HFF-Myc (cell line): ENCODE data around the gene CDKL4.
"Not testable (repeated sequence)": the region's sequence is repeated elsewhere in the genome, so short reads cannot be mapped to it uniquely, and the experiment has no call there.

ENCODE experiments used
- DNase-seq: peaks from one replicate; pipeline ENCODE4 v3.0.0-alpha.2; 2011; ENCODE audit warnings: low read depth; ENCODE audit errors: extremely low read depth
- H3K4me3 ChIP-seq: replicated peaks from 2 replicates; pipeline ENCODE4 v1.5.1; 2011; ENCODE audit warnings: low read depth, mild to moderate bottlenecking, control low read depth, low read length
- TF ChIP-seq, protein P1 (sequence below): IDR thresholded peaks from 2 replicates; pipeline ENCODE4 v1.5.1; 2012; ENCODE audit warnings: mild to moderate bottlenecking, low read depth, low read length, control low read depth; ENCODE audit errors: missing control alignments

Gene CDKL4

GRCh38 chr2:39144416-39144815 lies 99.4 kb downstream of the CDKL4 start:
- TF ChIP-seq, protein P1, sequence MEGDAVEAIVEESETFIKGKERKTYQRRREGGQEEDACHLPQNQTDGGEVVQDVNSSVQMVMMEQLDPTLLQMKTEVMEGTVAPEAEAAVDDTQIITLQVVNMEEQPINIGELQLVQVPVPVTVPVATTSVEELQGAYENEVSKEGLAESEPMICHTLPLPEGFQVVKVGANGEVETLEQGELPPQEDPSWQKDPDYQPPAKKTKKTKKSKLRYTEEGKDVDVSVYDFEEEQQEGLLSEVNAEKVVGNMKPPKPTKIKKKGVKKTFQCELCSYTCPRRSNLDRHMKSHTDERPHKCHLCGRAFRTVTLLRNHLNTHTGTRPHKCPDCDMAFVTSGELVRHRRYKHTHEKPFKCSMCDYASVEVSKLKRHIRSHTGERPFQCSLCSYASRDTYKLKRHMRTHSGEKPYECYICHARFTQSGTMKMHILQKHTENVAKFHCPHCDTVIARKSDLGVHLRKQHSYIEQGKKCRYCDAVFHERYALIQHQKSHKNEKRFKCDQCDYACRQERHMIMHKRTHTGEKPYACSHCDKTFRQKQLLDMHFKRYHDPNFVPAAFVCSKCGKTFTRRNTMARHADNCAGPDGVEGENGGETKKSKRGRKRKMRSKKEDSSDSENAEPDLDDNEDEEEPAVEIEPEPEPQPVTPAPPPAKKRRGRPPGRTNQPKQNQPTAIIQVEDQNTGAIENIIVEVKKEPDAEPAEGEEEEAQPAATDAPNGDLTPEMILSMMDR, result no peak
- no peak overlapping the region for H3K4me3 ChIP-seq
- DNase-seq, result no peak

DNA sequence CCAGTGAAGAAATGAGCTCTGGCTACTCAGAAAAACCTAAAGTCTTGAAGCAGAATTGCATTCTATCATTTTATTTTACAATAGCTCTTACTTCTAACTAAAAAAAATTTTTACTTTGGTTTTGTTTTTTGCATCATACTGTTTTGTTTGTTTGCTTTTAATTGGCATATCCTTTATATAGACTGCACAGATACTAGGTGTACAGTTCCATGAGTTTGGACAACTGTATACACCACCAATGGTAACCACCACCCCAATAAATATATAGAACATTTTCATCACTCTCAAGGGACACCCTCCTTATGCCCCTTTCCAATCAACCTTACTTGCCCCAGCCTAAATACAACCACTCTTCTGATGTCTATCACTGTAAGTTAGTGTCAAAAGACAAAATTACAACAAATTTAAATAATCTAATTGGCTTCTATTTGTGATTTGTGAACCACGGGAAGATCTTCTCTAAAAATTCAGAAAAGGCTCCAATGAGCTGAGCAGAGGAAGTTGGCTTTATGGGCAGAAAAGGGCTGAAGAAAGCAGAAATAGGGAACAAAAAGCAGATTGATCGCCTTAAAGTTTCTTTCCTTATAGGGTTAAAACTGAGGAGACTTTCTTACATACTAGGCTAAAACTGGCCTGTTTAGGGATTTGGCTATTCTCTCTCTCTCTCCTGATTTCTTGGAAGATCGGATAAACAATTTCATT lies 100.7 kb downstream of the CDKL4 start:
- no peak for DNase-seq
- TF ChIP-seq, protein P1, result no peak
- no peak overlapping the region for H3K4me3 ChIP-seq

GRCh38 chr2:39141334-39142271 lies 102.2 kb downstream of the CDKL4 start:
- no peak overlapping the region for H3K4me3 ChIP-seq
- TF ChIP-seq, protein P1, result no peak
- no peak for DNase-seq

- not testable (repeated sequence) for DNase-seq, H3K4me3 ChIP-seq
Observed at GRCh38 chr2:39140948-39141333, 102.8 kb downstream of the CDKL4 start.

- no peak overlapping the region for H3K4me3 ChIP-seq
- TF ChIP-seq, protein P1, result no peak
- DNase-seq, result no peak
Observed at GRCh38 chr2:39140322-39140847, 103.4 kb downstream of the CDKL4 start.

DNA sequence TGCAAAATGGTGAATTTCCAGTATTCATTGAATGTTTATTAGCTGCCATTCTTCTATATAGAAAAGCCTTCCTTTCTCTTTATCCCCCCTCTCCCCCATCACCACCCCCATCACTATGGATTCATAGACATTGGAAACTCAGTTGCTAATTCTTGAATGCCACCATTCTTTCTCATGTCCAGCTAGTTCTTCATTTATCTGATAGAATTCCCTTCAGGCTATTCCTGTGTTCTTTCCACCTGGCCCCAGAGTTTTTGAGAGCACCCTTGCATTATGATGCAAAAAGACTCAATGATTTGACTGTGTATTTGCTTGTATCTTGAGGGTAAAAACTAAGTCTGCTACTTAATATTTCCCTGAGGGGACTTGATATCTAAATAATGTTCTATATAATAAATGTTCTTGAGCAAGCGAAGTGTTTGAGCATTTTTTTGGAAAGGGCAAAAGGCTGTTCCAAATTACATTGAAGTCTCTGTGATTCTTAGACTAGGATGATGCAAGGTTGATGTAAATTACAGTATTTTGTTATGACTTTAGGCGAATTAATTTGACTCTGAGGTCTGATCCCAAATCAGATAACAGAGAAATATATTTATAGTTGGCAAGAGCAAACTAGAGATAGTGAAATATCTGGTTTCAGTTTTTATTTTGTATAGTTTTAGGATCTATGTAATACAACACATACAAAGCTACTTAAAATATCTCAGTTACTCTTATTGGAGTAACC lies 104.1 kb downstream of the CDKL4 start:
- no peak for DNase-seq
- TF ChIP-seq, protein P1, result no peak
- H3K4me3 ChIP-seq, result no peak overlapping the region
